AG20443 (cell line): ENCODE results near the gene UGT3A1.
"Not testable (repeated sequence)": the region's sequence is repeated elsewhere in the genome, so short reads cannot be mapped to it uniquely, and the experiment has no call there.

Source experiments
- DNase-seq: peaks from one replicate; pipeline ENCODE4 v3.0.0; 2012; ENCODE audit warnings: low spot score, mixed read lengths

The UGT3A1 gene

DNA sequence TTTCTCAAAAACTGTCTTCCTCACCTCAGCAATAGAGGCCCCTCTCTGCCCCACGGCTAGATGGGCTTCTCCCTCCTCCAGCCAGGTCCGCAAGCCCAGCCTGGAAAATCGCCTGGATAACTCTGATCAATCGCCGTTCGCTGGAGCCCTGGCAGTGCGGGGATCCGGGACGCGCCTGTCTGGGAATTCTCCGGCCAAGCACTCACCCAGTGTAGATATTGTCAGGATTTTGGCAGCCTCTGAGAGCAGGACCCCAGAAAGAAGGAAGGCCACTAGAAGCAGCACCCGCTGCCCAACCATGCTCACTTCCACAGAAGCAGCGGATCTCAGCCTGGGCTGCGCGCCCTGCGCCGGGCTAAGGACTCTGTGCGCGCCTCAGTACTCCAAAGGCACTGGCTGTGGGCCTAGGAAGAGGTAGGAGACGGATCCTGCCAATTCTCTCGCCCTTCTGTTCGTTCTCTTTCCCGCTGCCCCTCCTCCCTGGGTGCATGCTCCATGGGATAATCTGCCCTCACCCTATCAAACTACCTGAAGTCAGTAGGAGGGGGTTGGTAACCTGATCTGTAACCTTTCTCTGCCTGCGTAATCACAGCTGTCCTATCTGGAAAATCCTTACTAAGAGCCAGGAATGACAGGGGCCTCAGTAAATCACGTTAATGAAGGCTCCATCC, at the start of gene UGT3A1:
UGT3A1 (minus strand) TSS at position 450 of the 671 bp plus-strand sequence; CDS start at position 300, 150 bp downstream.
- no peak for DNase-seq

GRCh38 chr5:36035696-36036095, 44.5 kb upstream of the UGT3A1 start:
- no peak for DNase-seq

- not testable (repeated sequence) for DNase-seq
Measured at GRCh38 chr5:36034536-36035134, 43.4 kb upstream of the UGT3A1 start.

- no peak for DNase-seq
Measured at GRCh38 chr5:36033486-36033885, 42.3 kb upstream of the UGT3A1 start.

DNA sequence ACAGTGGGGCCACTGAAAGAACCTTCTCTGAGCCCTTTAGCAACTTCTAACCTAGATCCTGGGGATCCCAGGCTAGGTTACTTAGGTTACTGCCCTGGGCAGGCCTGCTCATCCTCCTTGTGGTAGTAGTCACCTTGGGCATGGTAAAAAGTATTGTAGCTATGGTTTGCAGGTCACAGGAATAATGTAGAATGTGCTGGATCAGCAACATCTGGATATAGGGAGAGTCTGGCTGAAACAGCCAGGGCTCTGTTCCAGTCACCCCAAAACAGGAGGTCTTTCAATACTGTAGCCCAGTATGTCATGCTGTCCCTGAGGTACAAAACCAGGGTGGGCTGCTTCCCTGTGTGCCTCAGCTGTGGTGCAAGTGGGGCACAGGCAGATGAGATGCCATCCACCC, 41.9 kb upstream of the UGT3A1 start:
- no peak for DNase-seq

DNA sequence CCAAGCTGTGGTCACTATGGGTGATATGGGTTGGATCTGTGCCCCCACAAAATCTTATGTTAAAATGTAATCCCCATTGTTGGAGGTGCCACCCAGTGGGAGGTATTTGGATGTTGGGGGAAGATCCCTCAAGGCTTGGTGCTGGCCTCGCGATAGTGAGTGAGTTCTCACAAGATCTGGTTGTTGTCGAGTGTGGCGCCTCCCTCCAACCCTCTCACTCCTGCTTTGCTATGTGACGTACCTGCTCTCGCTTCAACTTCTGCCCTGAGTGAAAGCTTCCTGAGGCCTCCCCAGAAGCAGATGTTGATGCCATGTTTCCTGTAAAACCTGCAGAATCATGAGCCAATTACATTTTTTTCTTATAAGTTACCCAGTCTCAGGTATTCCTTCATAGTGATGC, 40.0 kb upstream of the UGT3A1 start:
- no peak for DNase-seq

DNA sequence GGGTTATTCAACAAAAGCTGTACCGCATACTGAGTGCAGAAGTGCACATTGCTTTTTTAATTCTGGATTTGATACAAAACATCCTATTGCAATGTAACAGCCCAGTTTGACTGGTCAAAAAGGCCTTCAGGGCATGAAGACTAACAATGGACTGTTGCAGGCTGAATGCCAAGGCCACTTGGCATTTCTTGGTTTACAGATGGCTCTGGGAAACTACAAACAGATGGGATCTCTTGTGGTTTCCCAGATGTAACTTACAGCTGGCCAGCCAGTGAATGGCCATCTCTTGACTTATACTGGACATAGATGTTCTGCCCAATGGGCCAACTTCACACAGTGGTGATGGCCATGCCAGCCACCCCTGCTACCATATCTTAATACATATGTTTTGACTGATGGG, 38.7 kb upstream of the UGT3A1 start:
- DNase-seq = no peak

DNA sequence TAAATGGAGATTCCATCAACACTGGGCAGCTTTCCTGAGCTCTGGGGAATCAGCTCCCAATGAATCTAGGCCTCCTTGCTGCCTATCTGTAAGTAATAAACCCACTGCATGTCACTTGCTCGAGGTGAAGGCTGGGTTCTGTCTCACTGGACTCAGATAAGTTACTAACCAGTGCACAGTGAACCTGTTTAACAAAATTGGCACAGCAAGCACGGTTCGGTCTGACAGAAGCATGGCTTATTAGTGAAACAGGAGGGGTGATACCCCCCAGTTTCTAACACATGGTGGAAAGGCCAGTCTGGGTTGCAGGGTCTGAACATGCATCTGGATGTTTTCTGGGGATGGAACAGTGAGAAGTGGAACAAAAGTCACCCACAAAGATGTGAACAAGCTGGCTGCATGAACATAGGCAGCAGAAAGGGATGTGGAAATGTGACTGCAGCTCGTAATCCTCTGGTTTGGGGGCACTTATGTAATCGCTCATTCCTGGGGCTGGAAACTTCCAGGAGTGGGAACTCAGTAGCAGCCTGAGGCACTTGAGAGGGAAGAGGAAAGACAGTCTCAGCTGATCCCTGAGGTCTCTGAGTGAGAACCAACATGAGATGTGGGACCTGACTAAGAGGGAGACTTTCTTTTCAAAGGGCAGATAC, 37.8 kb upstream of the UGT3A1 start:
- no peak for DNase-seq

- DNase-seq = no peak
Measured at GRCh38 chr5:36027711-36028110, 36.5 kb upstream of the UGT3A1 start.

GRCh38 chr5:36026706-36027465, 35.7 kb upstream of the UGT3A1 start:
- DNase-seq = no peak

DNA sequence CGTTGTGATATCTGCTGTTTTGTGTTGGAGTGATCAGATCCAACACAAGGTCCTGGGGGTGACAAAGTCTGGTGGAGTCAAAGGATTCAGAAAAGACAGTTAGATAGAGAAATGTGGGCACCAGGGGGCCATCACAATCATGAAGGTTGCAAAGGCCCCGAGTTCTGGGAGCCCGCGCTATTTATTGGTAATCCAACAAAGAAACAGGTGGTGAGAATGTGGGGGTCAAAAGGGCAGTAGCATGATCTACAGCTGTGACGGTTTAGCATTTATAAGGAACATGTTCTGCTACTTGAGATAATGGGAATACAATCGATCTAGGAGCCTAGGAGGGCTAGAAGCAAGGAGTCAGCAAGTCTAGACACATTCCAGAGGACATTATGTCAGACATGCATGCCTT, 31.1 kb upstream of the UGT3A1 start:
- not testable (repeated sequence) for DNase-seq

GRCh38 chr5:36019584-36019983, 28.4 kb upstream of the UGT3A1 start:
- not testable (repeated sequence) for DNase-seq

- no peak for DNase-seq
Measured at GRCh38 chr5:36017622-36018021, 26.4 kb upstream of the UGT3A1 start.

- DNase-seq = no peak
Measured at GRCh38 chr5:36017004-36017403, 25.8 kb upstream of the UGT3A1 start.

DNA sequence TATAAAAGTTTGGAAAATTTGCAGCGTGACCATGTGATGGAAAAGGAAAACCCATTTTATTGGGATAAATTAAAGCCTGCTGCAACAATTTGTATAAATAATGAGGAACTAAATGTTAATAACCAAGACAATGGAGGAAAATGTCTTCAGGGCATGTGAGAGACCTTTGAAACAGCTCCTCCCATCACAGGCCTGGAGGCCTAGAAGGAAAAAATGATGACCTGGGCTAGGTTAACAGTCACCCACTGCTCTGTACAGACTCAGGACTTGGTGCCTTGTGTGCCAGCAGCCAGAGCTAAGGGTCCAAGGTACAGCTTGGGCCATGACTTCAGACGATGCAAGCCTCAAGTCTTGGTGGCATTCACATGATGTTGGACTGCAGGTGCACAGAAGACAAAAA, 22.0 kb upstream of the UGT3A1 start:
- DNase-seq = no peak

- DNase-seq = no peak
Measured at GRCh38 chr5:36009698-36010097, 18.5 kb upstream of the UGT3A1 start.

GRCh38 chr5:36007366-36007765, 16.2 kb upstream of the UGT3A1 start:
- DNase-seq = no peak

- DNase-seq = no peak
Measured at GRCh38 chr5:36006163-36006562, 15.0 kb upstream of the UGT3A1 start.

GRCh38 chr5:36001032-36001431, 9.8 kb upstream of the UGT3A1 start:
- DNase-seq = no peak

- DNase-seq = no peak
Measured at GRCh38 chr5:35999547-35999946, 8.4 kb upstream of the UGT3A1 start.

- DNase-seq = no peak
Measured at GRCh38 chr5:35996076-35996475, 4.9 kb upstream of the UGT3A1 start.

- no peak for DNase-seq
Measured at GRCh38 chr5:35990520-35990919, 670 bp downstream of the UGT3A1 start.

GRCh38 chr5:35988529-35988928, 2.7 kb downstream of the UGT3A1 start:
- no peak for DNase-seq
